H9 (cell line): ENCODE measurements around the gene PHLDA1. TPM values are rescaled to one million over a fixed set of nuclear protein-coding genes. Genes with fewer than 3 reads are reported as not detected.
A peak's percentile ranks its signal among the peaks of the same experiment; 100 is the strongest.

ENCODE experiments used
- DNase-seq: peaks from one replicate; pipeline ENCODE4 v3.0.0-alpha.2; 2017
- H2AFZ ChIP-seq: one replicate; pipeline ENCODE4 v1.6.1; 2013; ENCODE audit warnings: mild to moderate bottlenecking, low read length, control low read depth, moderate library complexity
- H2AK5ac ChIP-seq: 2 replicates; pipeline ENCODE4 v1.6.1; 2013; ENCODE audit warnings: low read length, control low read depth, mixed read lengths; ENCODE audit not compliant: insufficient read length
- H2BK120ac ChIP-seq: one replicate; pipeline ENCODE4 v1.6.1; 2013; ENCODE audit warnings: low read depth, mild to moderate bottlenecking, low read length, control low read depth, inconsistent platforms; ENCODE audit not compliant: poor library complexity, severe bottlenecking
- H2BK12ac ChIP-seq: 2 replicates; pipeline ENCODE4 v1.6.1; 2013; ENCODE audit warnings: low read length, control low read depth, mixed read lengths, low read depth; ENCODE audit not compliant: insufficient read length
- H2BK15ac ChIP-seq: 2 replicates; pipeline ENCODE4 v1.6.1; 2013; ENCODE audit warnings: low read depth, low read length, control low read depth
- H2BK20ac ChIP-seq: one replicate; pipeline ENCODE4 v1.6.1; 2013; ENCODE audit warnings: low read depth, mild to moderate bottlenecking, low read length, control low read depth, inconsistent platforms; ENCODE audit not compliant: poor library complexity, severe bottlenecking
- H2BK5ac ChIP-seq: 2 replicates; pipeline ENCODE4 v1.6.1; 2013; ENCODE audit warnings: low read length, control low read depth, mixed read lengths; ENCODE audit not compliant: insufficient read length
- H3K14ac ChIP-seq: 2 replicates; pipeline ENCODE4 v1.6.1; 2013; ENCODE audit warnings: low read length, control low read depth; ENCODE audit not compliant: insufficient read depth
- H3K18ac ChIP-seq: 2 replicates; pipeline ENCODE4 v1.6.1; 2013; ENCODE audit warnings: low read depth, mild to moderate bottlenecking, mixed read lengths, low read length, control low read depth; ENCODE audit not compliant: insufficient read length
- H3K23ac ChIP-seq: 2 replicates; pipeline ENCODE4 v1.6.1; 2013; ENCODE audit warnings: low read length, control low read depth, mixed read lengths, low read depth; ENCODE audit not compliant: insufficient read length
- H3K23me2 ChIP-seq: 2 replicates; pipeline ENCODE4 v1.6.1; 2013; ENCODE audit warnings: low read depth, mild to moderate bottlenecking, mixed read lengths, low read length, control low read depth; ENCODE audit not compliant: insufficient read length, poor library complexity, severe bottlenecking
- H3K27ac ChIP-seq: 2 replicates; pipeline ENCODE4 v1.5.1; 2013; ENCODE audit warnings: low read length, control low read depth, mixed read lengths, low read depth; ENCODE audit not compliant: insufficient read length
- H3K27me3 ChIP-seq: 2 replicates; pipeline ENCODE4 v1.6.1; 2013; ENCODE audit warnings: low read length, control low read depth, inconsistent platforms; ENCODE audit not compliant: insufficient read depth
- H3K4ac ChIP-seq: 2 replicates; pipeline ENCODE4 v1.6.1; 2013; ENCODE audit warnings: low read depth, mild to moderate bottlenecking, control low read depth, inconsistent platforms, low read length, moderate library complexity
- H3K4me1 ChIP-seq: 2 replicates; pipeline ENCODE4 v1.6.1; 2013; ENCODE audit warnings: low read length, control low read depth, inconsistent platforms; ENCODE audit not compliant: insufficient read depth
- H3K4me2 ChIP-seq: 2 replicates; pipeline ENCODE4 v1.6.1; 2013; ENCODE audit warnings: low read length, control low read depth, mixed read lengths; ENCODE audit not compliant: insufficient read length, insufficient read depth
- H3K56ac ChIP-seq: 2 replicates; pipeline ENCODE4 v1.6.1; 2013; ENCODE audit warnings: low read depth, mild to moderate bottlenecking, mixed read lengths, low read length, control low read depth; ENCODE audit not compliant: insufficient read length
- H3K79me1 ChIP-seq: 2 replicates; pipeline ENCODE4 v1.6.1; 2013; ENCODE audit warnings: low read depth, mild to moderate bottlenecking, moderate library complexity, low read length, control low read depth, inconsistent platforms; ENCODE audit not compliant: insufficient read depth, poor library complexity, severe bottlenecking
- H3K79me2 ChIP-seq: 2 replicates; pipeline ENCODE4 v1.6.1; 2013; ENCODE audit warnings: low read length, control low read depth, inconsistent platforms; ENCODE audit not compliant: insufficient read depth
- H3K9ac ChIP-seq: 2 replicates; pipeline ENCODE4 v1.6.1; 2013; ENCODE audit warnings: low read length, control low read depth, mixed read lengths; ENCODE audit not compliant: insufficient read length; ENCODE audit errors: extremely low read depth
- H3K9me3 ChIP-seq: one replicate; pipeline ENCODE4 v1.6.1; 2013; ENCODE audit warnings: low read depth, low read length, inconsistent platforms; ENCODE audit not compliant: control insufficient read depth
- H3T11ph ChIP-seq: one replicate; pipeline ENCODE4 v1.6.1; 2013; ENCODE audit warnings: mild to moderate bottlenecking, low read length, control low read depth, inconsistent platforms
- H4K20me1 ChIP-seq: one replicate; pipeline ENCODE4 v1.6.1; 2013; ENCODE audit not compliant: control insufficient read depth, insufficient read length, insufficient read depth
- H4K5ac ChIP-seq: 2 replicates; pipeline ENCODE4 v1.6.1; 2013; ENCODE audit warnings: low read depth, mild to moderate bottlenecking, mixed read lengths, low read length, control low read depth; ENCODE audit not compliant: insufficient read length
- H4K8ac ChIP-seq: replicated peaks from 2 replicates; pipeline ENCODE4 v1.6.1; 2013; ENCODE audit warnings: low read length, control low read depth, mixed read lengths, low read depth; ENCODE audit not compliant: insufficient read length
- H4K91ac ChIP-seq: 2 replicates; pipeline ENCODE4 v1.6.1; 2013; ENCODE audit warnings: low read depth, mild to moderate bottlenecking, moderate library complexity, mixed read lengths, low read length, control low read depth; ENCODE audit not compliant: insufficient read length
- H3K27ac Mint-ChIP-seq, 3 experiments: 2 replicates in 2 of 3; 3 replicates in 1 of 3; pipeline ENCODE4 v1.8.0; 2020 to 2021; ENCODE audit warnings: mixed read lengths in 3 of 3, mild to moderate bottlenecking in 1 of 3, moderate library complexity in 1 of 3
- H3K27me3 Mint-ChIP-seq: 2 replicates; pipeline ENCODE4 v1.8.0; 2021; ENCODE audit warnings: low read depth, mild to moderate bottlenecking, moderate library complexity, mixed read lengths
- H3K36me3 Mint-ChIP-seq, 3 experiments: 2 replicates in 2 of 3; 3 replicates in 1 of 3; pipeline ENCODE4 v1.8.0; 2020 to 2021; ENCODE audit warnings: low read depth in 3 of 3, mixed read lengths in 3 of 3; ENCODE audit not compliant: insufficient read depth in 1 of 3
- H3K4me1 Mint-ChIP-seq, 2 experiments: 2 replicates each; pipeline ENCODE4 v1.8.0; 2020; ENCODE audit warnings: mixed read lengths in 2 of 2
- H3K4me3 Mint-ChIP-seq, 2 experiments: 2 replicates in 1 of 2; 3 replicates in 1 of 2; pipeline ENCODE4 v1.8.0; 2020 to 2021; ENCODE audit warnings: mild to moderate bottlenecking in 2 of 2, mixed read lengths in 2 of 2, moderate library complexity in 1 of 2
- H3K9me3 Mint-ChIP-seq, 2 experiments: 2 replicates in 1 of 2; 3 replicates in 1 of 2; pipeline ENCODE4 v1.8.0; 2020; ENCODE audit warnings: mild to moderate bottlenecking in 2 of 2, mixed read lengths in 2 of 2, moderate library complexity in 1 of 2
- CTCF ChIP-seq: fragments of 200-600 bp; sonication (generic); conservative IDR thresholded peaks from 3 replicates; pipeline ENCODE4 v1.8.0; 2021; ENCODE audit warnings: antibody characterized with exemption, mild to moderate bottlenecking
- WGBS: extraction: QIAGEN DNeasy Blood & Tissue Kit; methylation state at CpG from one replicate; pipeline ENCODE4 v1.1.7; 2013; ENCODE audit warnings: missing lambda C conversion rate, low lambda C conversion rate, mixed read lengths; ENCODE audit not compliant: insufficient read length; ENCODE audit errors: extremely low coverage; 5-methylcytosine and 5-hydroxymethylcytosine counted together
- total RNA-seq: library from RNA; stranded (reverse); gene quantifications from 2 replicates; pipeline ENCODE4 v1.2.1, GENCODE V29; 2021

Gene PHLDA1
- total RNA-seq, 1 experiment from 2014 or later = 106 TPM

GRCh38 chr12:76024102-76024781, 7.3 kb downstream of the PHLDA1 start:
- H3K4me2 ChIP-seq = no peak overlapping the region
- H3K27ac Mint-ChIP-seq = peak overlapping the region in 1 of 3 experiments; percentile 74; a peak in 3 of 7 replicates

More at GRCh38 chr12:76024102-76024781, 7.3 kb downstream of the PHLDA1 start:
- no CpG with 5 or more reads among the region's 8 CpGs for WGBS
- Mint-ChIP-seq H3K36me3 (peaks cover 5 to 28% (median 21%) of the 10 kb centered on the region in 3 experiments; a peak in 4 of 7 replicates), H3K27me3 (no peaks in the 10 kb centered on the region), H3K9me3 (no peaks in the 10 kb centered on the region), H3K4me3 (no peak overlapping the region), H3K4me1 (peaks cover 48 to 52% of the 10 kb centered on the region in 2 experiments)
- Histone ChIP-seq H3K18ac (no peak overlapping the region), H3K79me2 (no peaks in the 10 kb centered on the region), H3K56ac (no peak overlapping the region), H4K5ac (no peak overlapping the region), H2BK12ac (no peak overlapping the region), H3K9ac (no peak overlapping the region), H3K23me2 (no peaks in the 10 kb centered on the region), H2AFZ (no peak overlapping the region), H2BK120ac (no peak overlapping the region), H4K8ac (no peak overlapping the region), H3K14ac (no peak overlapping the region), H3K9me3 (no peaks in the 10 kb centered on the region), H3K4me1 (peaks cover 4% of the 10 kb centered on the region; the same call in 1 of the 2 replicates), H2BK15ac (no peak overlapping the region), H3K27ac (no peak overlapping the region), H3K79me1 (no peaks in the 10 kb centered on the region), H4K20me1 (no peaks in the 10 kb centered on the region), H3T11ph (no peak overlapping the region), H3K4ac (no peak overlapping the region), H2BK5ac (no peak overlapping the region), H2AK5ac (no peak overlapping the region), H4K91ac (no peak overlapping the region), H3K23ac (no peak overlapping the region), H2BK20ac (no peak overlapping the region), H3K27me3 (no peaks in the 10 kb centered on the region)
- DNase-seq = no peak
- no peak for TF ChIP-seq CTCF
